Caco-2 (cell line): Measurements from ENCODE around the gene TLL1. TPM values are rescaled to one million over a fixed set of nuclear protein-coding genes. Genes with fewer than 3 reads are reported as not detected.

ENCODE experiments used
- BruUV-seq: library from RNA; stranded (reverse); fragments of 400-500 nt; replicated peaks from 2 replicates; lab custom pipeline; 2021; lab: Mats Ljungman, UMichigan
- CTCF ChIA-PET: fragments of 300-600 bp; sonication (Branson Sonifier 250); formaldehyde crosslinking; loops from one replicate; lab custom pipeline; 2022; ENCODE audit warnings: antibody characterized with exemption; lab: Charles Lee
- POLR2A ChIA-PET: fragments of 300-600 bp; sonication (Branson Sonifier 250); formaldehyde crosslinking; loops from one replicate; lab custom pipeline; 2022; ENCODE audit warnings: antibody characterized with exemption; lab: Charles Lee
- DNase-seq, 2 experiments: peaks; one replicate each; pipeline versions ENCODE4 v3.0.0 to v3.0.0-alpha.2; 2020 to 2022
- H3K27me3 ChIP-seq: replicated peaks from 2 replicates; pipeline ENCODE4 v1.6.0; 2011; ENCODE audit warnings: low read length; ENCODE audit not compliant: control insufficient read depth, insufficient read depth
- H3K36me3 ChIP-seq: 2 replicates; pipeline ENCODE4 v1.5.1; 2011; ENCODE audit warnings: low read length; ENCODE audit not compliant: control insufficient read depth, insufficient read depth
- H3K4me1 ChIP-seq: fragments of 250-450 bp; sonication (Bioruptor Pico); 2 replicates; pipeline ENCODE4 v1.5.1; 2020; ENCODE audit warnings: mild to moderate bottlenecking
- H3K4me3 ChIP-seq: 2 replicates; pipeline ENCODE4 v1.5.1; 2011; ENCODE audit warnings: low read depth, mild to moderate bottlenecking, control low read depth, low read length
- H3K9me3 ChIP-seq: fragments of 250-450 bp; sonication (Bioruptor Pico); 2 replicates; pipeline ENCODE4 v1.5.1; 2020; ENCODE audit warnings: mild to moderate bottlenecking, moderate library complexity
- H3K27ac Mint-ChIP-seq: one replicate; pipeline ENCODE4 v1.8.0; 2022; ENCODE audit warnings: mixed read lengths; ENCODE audit not compliant: unreplicated experiment
- H3K27me3 Mint-ChIP-seq: one replicate; pipeline ENCODE4 v1.8.0; 2022; ENCODE audit warnings: mixed read lengths; ENCODE audit not compliant: insufficient read depth, unreplicated experiment
- H3K36me3 Mint-ChIP-seq: one replicate; pipeline ENCODE4 v1.8.0; 2022; ENCODE audit warnings: mild to moderate bottlenecking, mixed read lengths; ENCODE audit not compliant: insufficient read depth, unreplicated experiment
- H3K4me1 Mint-ChIP-seq: one replicate; pipeline ENCODE4 v1.8.0; 2022; ENCODE audit warnings: low read depth, mixed read lengths; ENCODE audit not compliant: unreplicated experiment
- H3K4me3 Mint-ChIP-seq: one replicate; pipeline ENCODE4 v1.8.0; 2022; ENCODE audit warnings: mild to moderate bottlenecking, moderate library complexity, mixed read lengths; ENCODE audit not compliant: unreplicated experiment
- H3K9me3 Mint-ChIP-seq: one replicate; pipeline ENCODE4 v1.8.0; 2022; ENCODE audit warnings: mixed read lengths; ENCODE audit not compliant: unreplicated experiment
- CTCF ChIP-seq, 2 experiments: fragments of 200-600 bp in 1 of 2; IDR thresholded peaks; 1 replicate in 1 of 2; 2 replicates in 1 of 2; pipeline versions ENCODE4 v1.5.1 to v1.8.0; 2011 to 2022; ENCODE audit warnings: antibody characterized with exemption in 1 of 2, control low read depth in 1 of 2, inconsistent platforms in 1 of 2, low read depth in 1 of 2, low read length in 1 of 2, mild to moderate bottlenecking in 1 of 2, moderate library complexity in 1 of 2; ENCODE audit not compliant: insufficient read depth in 1 of 2, severe bottlenecking in 1 of 2, unreplicated experiment in 1 of 2
- intact Hi-C: fragments of 100-400 bp; cut with micrococcal nuclease; formaldehyde crosslinking; loops from one replicate; pipeline ENCODE4 v1.10.0; 2022; ENCODE audit not compliant: unreplicated experiment
- total RNA-seq: library from RNA; stranded (reverse); gene quantifications from 2 replicates; pipeline ENCODE4 v1.2.3, GENCODE V29; 2022

The TLL1 gene
- total RNA-seq, 1 experiment from 2014 or later: 14.2 TPM

GRCh38 chr4:166017804-166018203, 144.8 kb downstream of the TLL1 start:
- H3K27ac Mint-ChIP-seq: no peak overlapping the region
- no peak for DNase-seq
- H3K4me3 Mint-ChIP-seq: no peak overlapping the region
- H3K4me3 ChIP-seq: no peak overlapping the region
- H3K27me3 Mint-ChIP-seq: no peaks in the 10 kb centered on the region
- intact Hi-C loops: no loop called here
- POLR2A ChIA-PET: no interaction called here
- H3K9me3 Mint-ChIP-seq: no peaks in the 10 kb centered on the region
- H3K4me1 ChIP-seq: no peaks in the 10 kb centered on the region
- no peaks in the 10 kb centered on the region for H3K27me3 ChIP-seq
- no TSS peak for BruUV-seq
- no peak for TF ChIP-seq CTCF (IDR thresholded peaks at IDR 0.05; ENCODE audit: insufficient read depth in 1 of 2, low read depth in 1 of 2, low read length in 1 of 2, severe bottlenecking in 1 of 2, unreplicated experiment in 1 of 2)
- CTCF ChIA-PET: no interaction called here
- H3K36me3 ChIP-seq: no peaks in the 10 kb centered on the region
- H3K36me3 Mint-ChIP-seq: no peaks in the 10 kb centered on the region
- no peaks in the 10 kb centered on the region for H3K9me3 ChIP-seq
- H3K4me1 Mint-ChIP-seq: no peaks in the 10 kb centered on the region

- no peaks in the 10 kb centered on the region for H3K36me3 Mint-ChIP-seq
- no peaks in the 10 kb centered on the region for H3K27me3 Mint-ChIP-seq
- DNase-seq: no peak
- no TSS peak for BruUV-seq
- intact Hi-C loops: no loop called here
- Histone ChIP-seq H3K4me1 (no peaks in the 10 kb centered on the region), H3K27me3 (no peaks in the 10 kb centered on the region), H3K36me3 (no peaks in the 10 kb centered on the region), H3K9me3 (no peaks in the 10 kb centered on the region), H3K4me3 (no peak overlapping the region)
- no peaks in the 10 kb centered on the region for H3K4me1 Mint-ChIP-seq
- no peak overlapping the region for H3K27ac Mint-ChIP-seq
- POLR2A ChIA-PET: no interaction called here
- no peaks in the 10 kb centered on the region for H3K9me3 Mint-ChIP-seq
- CTCF ChIA-PET: no interaction called here
- H3K4me3 Mint-ChIP-seq: no peak overlapping the region
- no peak for TF ChIP-seq CTCF (IDR thresholded peaks at IDR 0.05; ENCODE audit: insufficient read depth in 1 of 2, low read depth in 1 of 2, low read length in 1 of 2, severe bottlenecking in 1 of 2, unreplicated experiment in 1 of 2)
Measured at GRCh38 chr4:166019441-166020220, 146.6 kb downstream of the TLL1 start.

- H3K27me3 Mint-ChIP-seq: no peaks in the 10 kb centered on the region
- H3K9me3 ChIP-seq: no peaks in the 10 kb centered on the region
- no peak for TF ChIP-seq CTCF (IDR thresholded peaks at IDR 0.05; ENCODE audit: insufficient read depth in 1 of 2, low read depth in 1 of 2, low read length in 1 of 2, severe bottlenecking in 1 of 2, unreplicated experiment in 1 of 2)
- CTCF ChIA-PET: no interaction called here
- no peaks in the 10 kb centered on the region for H3K9me3 Mint-ChIP-seq
- no peaks in the 10 kb centered on the region for H3K4me1 Mint-ChIP-seq
- H3K36me3 Mint-ChIP-seq: no peaks in the 10 kb centered on the region
- H3K27me3 ChIP-seq: no peaks in the 10 kb centered on the region
- H3K4me3 ChIP-seq: no peak overlapping the region
- BruUV-seq: no TSS peak
- H3K4me3 Mint-ChIP-seq: no peak overlapping the region
- POLR2A ChIA-PET: no interaction called here
- H3K4me1 ChIP-seq: no peaks in the 10 kb centered on the region
- H3K36me3 ChIP-seq: no peaks in the 10 kb centered on the region
- DNase-seq: no peak
- H3K27ac Mint-ChIP-seq: no peak overlapping the region
- intact Hi-C loops: no loop called here
Measured at GRCh38 chr4:166021617-166022016, 148.6 kb downstream of the TLL1 start.
